Pancreas (tissue), 10 donors: ENCODE measurements around the gene CYSLTR2. TPM values are rescaled to one million over a fixed set of nuclear protein-coding genes. Genes with fewer than 3 reads are reported as not detected.

ENCODE experiments used
- ATAC-seq, 4 donors: fragments of 200-7000 bp; cut with Tn5 transposase; one replicate each; pipeline versions ENCODE4 v1.8.0 to v1.9.1; 2020; ENCODE audit warnings: mild to moderate bottlenecking in 4 of 4, moderate library complexity in 4 of 4
- DNase-seq, 6 donors: peaks; one replicate each; pipeline ENCODE4 v3.0.0-alpha.2; 2020
- FAIRE-seq: peaks from 2 replicates; lab custom pipeline; 2012; peaks lifted over from hg19 to GRCh38; lab: Jason Lieb, UNC
- H3K27ac ChIP-seq, 4 donors: fragments of 200-600 bp; sonication (generic); 1 replicate in 3 of 4; 2 replicates in 1 of 4; pipeline versions ENCODE4 v1.5.0 to v1.8.0; 2020
- H3K27me3 ChIP-seq, 4 donors: fragments of 200-600 bp; one replicate each; pipeline ENCODE4 v1.8.0; 2021
- H3K36me3 ChIP-seq, 3 donors: fragments of 200-600 bp; sonication (generic) in 1 of 3; one replicate each; pipeline versions ENCODE4 v1.5.0 to v1.8.0; 2020 to 2021
- H3K4me1 ChIP-seq, 3 donors: fragments of 200-600 bp; one replicate each; pipeline ENCODE4 v1.8.0; 2021
- H3K4me3 ChIP-seq, 4 donors: fragments of 200-600 bp; sonication (generic) in 2 of 4; one replicate each; pipeline versions ENCODE4 v1.5.0 to v1.8.0; 2020 to 2021
- H3K9me3 ChIP-seq, 4 donors: fragments of 200-600 bp; one replicate each; pipeline ENCODE4 v1.8.0; 2021
- WGBS, 2 donors: extraction: QIAGEN DNeasy Blood & Tissue Kit; methylation state at CpG; one replicate each; pipeline ENCODE4 v1.1.7; 2013; 5-methylcytosine and 5-hydroxymethylcytosine counted together
- intact Hi-C, 3 donors: fragments of 100-400 bp; cut with DNase I; formaldehyde crosslinking; loops; one replicate each; pipeline versions ENCODE4 v1.11.1 to v1.14.2; 2022
- polyA plus RNA-seq, 2 donors: library from polyadenylated mRNA; stranded (reverse); fragments of 200-250 nt; gene quantifications; one replicate each; pipeline ENCODE4 v1.2.3, GENCODE V29; 2013
- total RNA-seq, 6 donors: library from RNA; stranded (reverse); fragmentation: NEBNext Ultra II Directional in 4 of 6; extraction: Animal tissue kit (Norgen Biotek cat#: 25700) in 4 of 6; gene quantifications; one replicate each; pipeline versions ENCODE4 v1.2.1 to v1.2.4, GENCODE V29; 2021 to 2023
- TF ChIP-seq, protein P1 (sequence below), 4 donors: fragments of 200-600 bp; sonication (generic) in 3 of 4; IDR thresholded peaks; one replicate each; pipeline versions ENCODE4 v1.5.0 to v1.8.0; 2021; ENCODE audit warnings: antibody characterized with exemption in 4 of 4
- donor health status: healthy with polysubstance abuse.
- donor health status: DM: no; HTN: no; CAD: no; lungs with moderate emphysema.
- donor health status: DM: no; HTN: no; CAD: no.
- donor health status: control.
- donor health status: control.
- donor health status: Bipolar disorder and iron deficiency.
- donor health status: DM: yes; HTN: yes; CAD: no.
- donor health status: DM: no; HTN: no; CAD: no.
- donor health status: DM: no; HTN: no; CAD: no.
- donor health status: DM: yes; HTN: yes; CAD: no.

The CYSLTR2 gene
- total and polyA plus RNA-seq, 8 donors, result 0.06 to 0.43 (median 0.17) TPM; not detected in 2

DNA sequence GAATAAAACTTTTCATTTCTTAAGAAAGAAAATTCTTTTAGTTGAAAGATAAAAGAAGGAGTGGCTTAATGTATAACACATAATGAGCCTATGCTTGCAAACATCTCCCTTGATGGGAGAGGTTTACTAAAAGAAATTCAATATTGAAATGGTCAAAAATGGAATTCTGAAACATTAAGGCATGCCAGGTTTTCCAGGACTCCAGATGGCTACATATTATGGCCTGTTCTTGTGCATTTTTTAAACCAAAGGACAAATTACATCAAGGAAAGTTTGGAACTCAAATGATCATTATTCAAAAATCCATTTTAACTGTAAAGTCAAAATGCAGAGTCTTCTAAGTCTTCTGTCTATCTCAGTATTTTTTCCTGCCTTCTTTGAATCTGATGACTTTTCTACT, 19.1 kb upstream of the CYSLTR2 start:
- no peaks in the 10 kb centered on the region for H3K27me3 ChIP-seq
- H3K4me1 ChIP-seq, result peaks cover 0 to 12% (median 4%) of the 10 kb centered on the region in 3 donors
- intact Hi-C loops, result no loop called here
- no peak overlapping the region for H3K4me3 ChIP-seq
- H3K27ac ChIP-seq, result no peak overlapping the region
- H3K9me3 ChIP-seq, result no peaks in the 10 kb centered on the region
- TF ChIP-seq, protein P1, sequence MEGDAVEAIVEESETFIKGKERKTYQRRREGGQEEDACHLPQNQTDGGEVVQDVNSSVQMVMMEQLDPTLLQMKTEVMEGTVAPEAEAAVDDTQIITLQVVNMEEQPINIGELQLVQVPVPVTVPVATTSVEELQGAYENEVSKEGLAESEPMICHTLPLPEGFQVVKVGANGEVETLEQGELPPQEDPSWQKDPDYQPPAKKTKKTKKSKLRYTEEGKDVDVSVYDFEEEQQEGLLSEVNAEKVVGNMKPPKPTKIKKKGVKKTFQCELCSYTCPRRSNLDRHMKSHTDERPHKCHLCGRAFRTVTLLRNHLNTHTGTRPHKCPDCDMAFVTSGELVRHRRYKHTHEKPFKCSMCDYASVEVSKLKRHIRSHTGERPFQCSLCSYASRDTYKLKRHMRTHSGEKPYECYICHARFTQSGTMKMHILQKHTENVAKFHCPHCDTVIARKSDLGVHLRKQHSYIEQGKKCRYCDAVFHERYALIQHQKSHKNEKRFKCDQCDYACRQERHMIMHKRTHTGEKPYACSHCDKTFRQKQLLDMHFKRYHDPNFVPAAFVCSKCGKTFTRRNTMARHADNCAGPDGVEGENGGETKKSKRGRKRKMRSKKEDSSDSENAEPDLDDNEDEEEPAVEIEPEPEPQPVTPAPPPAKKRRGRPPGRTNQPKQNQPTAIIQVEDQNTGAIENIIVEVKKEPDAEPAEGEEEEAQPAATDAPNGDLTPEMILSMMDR (IDR thresholded peaks at IDR 0.05), result no peak
- FAIRE-seq (no peak), ATAC-seq (no peak), DNase-seq (no peak)
- H3K36me3 ChIP-seq, result no peaks in the 10 kb centered on the region

DNA sequence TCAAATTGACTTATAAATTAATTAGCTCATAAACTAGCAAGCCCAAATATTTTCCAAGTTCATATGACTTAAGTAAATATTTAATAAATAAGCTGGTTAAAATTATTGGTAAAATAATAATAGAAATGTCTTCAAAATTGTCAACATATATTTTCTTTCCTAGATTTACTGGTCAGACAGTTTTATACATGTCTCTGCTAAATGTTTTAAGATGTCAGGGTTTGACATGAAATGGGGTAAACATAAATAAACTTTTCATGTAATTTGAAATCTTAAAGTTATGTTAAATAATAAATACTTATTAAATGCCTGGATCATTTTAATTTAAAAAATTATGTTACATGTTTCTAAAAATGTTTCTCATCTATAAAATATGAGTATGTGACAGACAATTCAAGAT, 18.3 kb upstream of the CYSLTR2 start:
- no peak for ATAC-seq

DNA sequence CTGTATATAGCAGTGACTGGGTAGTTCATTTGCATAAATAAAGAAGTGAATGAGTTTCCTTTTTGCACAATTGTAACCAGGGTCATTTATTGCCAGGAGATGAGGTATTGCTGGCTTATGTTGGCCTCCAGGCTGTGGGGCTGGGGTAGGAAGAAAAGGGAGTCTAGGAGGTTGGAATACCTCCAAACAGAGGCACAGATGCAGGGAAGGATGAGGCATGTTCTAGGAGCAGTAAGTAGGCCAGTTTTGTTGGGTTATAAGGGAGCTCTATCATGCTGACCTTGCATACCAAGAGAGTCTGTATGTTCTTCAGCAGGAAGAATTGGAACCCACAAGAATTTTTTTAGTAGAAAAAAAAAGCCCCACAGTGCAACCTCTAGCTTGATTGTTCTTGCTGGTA, 17.2 kb upstream of the CYSLTR2 start:
- Histone ChIP-seq H3K27me3 (no peaks in the 10 kb centered on the region), H3K36me3 (no peaks in the 10 kb centered on the region), H3K4me3 (no peak overlapping the region), H3K4me1 (no peaks in the 10 kb centered on the region), H3K27ac (no peak overlapping the region), H3K9me3 (no peaks in the 10 kb centered on the region)
- ATAC-seq, result no peak
- FAIRE-seq, result no peak
- DNase-seq, result no peak
- TF ChIP-seq, protein P1 (IDR thresholded peaks at IDR 0.05), result no peak
- intact Hi-C loops, result no loop called here

More for the DNA sequence above, 18.3 kb upstream of the CYSLTR2 start:
- no peak for DNase-seq
- intact Hi-C loops, result no loop called here
- Histone ChIP-seq H3K27ac (no peak overlapping the region), H3K9me3 (no peaks in the 10 kb centered on the region), H3K36me3 (no peaks in the 10 kb centered on the region), H3K27me3 (no peaks in the 10 kb centered on the region), H3K4me3 (no peak overlapping the region), H3K4me1 (peaks cover 0 to 3% (median under 1%) of the 10 kb centered on the region in 3 donors)
- TF ChIP-seq, protein P1 (IDR thresholded peaks at IDR 0.05), result no peak
- peak; percentile 70 for FAIRE-seq

DNA sequence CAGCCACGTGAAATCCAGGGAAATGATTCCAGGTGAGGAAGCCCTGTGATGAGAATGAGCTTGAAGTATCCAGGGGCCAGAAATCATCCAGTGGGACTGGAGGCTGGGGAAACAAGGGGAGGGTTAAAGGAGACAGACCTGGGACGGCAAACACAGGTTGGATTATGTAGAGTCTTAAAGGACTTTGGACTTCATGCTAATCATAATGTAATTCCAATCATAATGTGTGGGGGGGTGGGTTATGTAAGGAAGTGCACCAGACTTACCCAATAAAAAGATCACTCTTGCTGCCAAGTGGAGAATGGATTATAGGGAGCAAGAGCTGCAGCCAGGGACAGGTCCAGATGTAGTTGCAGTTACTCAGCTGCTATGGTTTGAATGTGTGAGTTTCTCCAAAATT, 16.1 kb upstream of the CYSLTR2 start:
- no peaks in the 10 kb centered on the region for H3K4me1 ChIP-seq
- H3K4me3 ChIP-seq, result no peak overlapping the region
- TF ChIP-seq, protein P1 (IDR thresholded peaks at IDR 0.05), result no peak
- H3K36me3 ChIP-seq, result no peaks in the 10 kb centered on the region
- 18 to 26% methylated on average over 2 of the region's 2 CpGs for WGBS, 2 donors
- ATAC-seq, result peak in 2 of 4 donors; percentile 27 to 31
- H3K9me3 ChIP-seq, result no peaks in the 10 kb centered on the region
- DNase-seq, result no peak
- H3K27me3 ChIP-seq, result no peaks in the 10 kb centered on the region
- intact Hi-C loops, result no loop called here
- no peak overlapping the region for H3K27ac ChIP-seq
- FAIRE-seq, result no peak

DNA sequence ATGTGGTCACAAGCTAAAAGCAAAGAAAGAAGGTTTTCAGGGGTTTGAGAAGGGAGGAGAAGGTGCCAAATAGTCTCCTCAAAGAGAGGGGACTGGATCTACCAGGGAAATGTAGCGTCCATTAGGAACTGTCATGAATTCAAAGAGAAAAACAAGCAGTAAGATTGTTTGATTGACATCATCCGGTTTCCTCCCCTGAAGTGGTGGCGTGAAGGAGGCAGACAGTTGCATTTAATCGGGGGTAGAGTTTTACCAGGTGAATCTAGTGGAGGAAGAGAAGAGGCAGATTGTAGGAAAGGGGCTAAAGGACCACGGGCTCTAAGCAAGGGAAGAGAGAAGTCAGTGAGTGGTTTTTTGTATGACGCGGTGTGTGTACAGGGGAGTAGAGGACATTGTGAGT, 13.0 kb upstream of the CYSLTR2 start:
- Histone ChIP-seq H3K9me3 (no peaks in the 10 kb centered on the region), H3K27me3 (no peaks in the 10 kb centered on the region), H3K36me3 (no peaks in the 10 kb centered on the region), H3K27ac (no peak overlapping the region), H3K4me3 (no peak overlapping the region), H3K4me1 (no peaks in the 10 kb centered on the region)
- no peak for ATAC-seq
- WGBS, 2 donors, result 83 to 93% methylated on average over 7 of the region's 7 CpGs
- TF ChIP-seq, protein P1 (IDR thresholded peaks at IDR 0.05), result no peak
- no peak for DNase-seq
- FAIRE-seq, result no peak
- intact Hi-C loops, result no loop called here
